Stromal cell of bone marrow (primary cell): ENCODE results near the gene NLGN4X.

ENCODE experiments used
- DNase-seq: peaks from one replicate; pipeline ENCODE4 v3.0.0-alpha.2; 2012; ENCODE audit warnings: low read depth

NLGN4X gene

DNA sequence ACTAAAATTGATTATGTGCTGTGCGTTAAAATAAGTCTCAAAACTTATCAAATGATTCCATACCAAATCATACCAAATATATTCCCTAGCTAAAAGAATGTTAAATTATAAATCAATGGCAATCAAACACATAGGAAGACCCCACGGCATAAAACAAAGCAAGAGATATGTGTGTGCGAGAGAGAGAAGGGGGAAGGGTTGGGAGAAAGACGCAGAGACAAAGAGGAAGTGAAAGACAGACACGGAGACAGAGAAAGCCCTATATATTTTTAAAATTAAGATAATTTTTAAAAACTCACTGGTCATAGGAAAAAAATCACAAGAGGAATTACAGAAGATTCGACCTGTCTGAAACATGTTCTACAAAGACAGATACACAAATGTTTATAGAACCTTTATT is 371.4 kb downstream of the NLGN4X start:
- no peak for DNase-seq

DNA sequence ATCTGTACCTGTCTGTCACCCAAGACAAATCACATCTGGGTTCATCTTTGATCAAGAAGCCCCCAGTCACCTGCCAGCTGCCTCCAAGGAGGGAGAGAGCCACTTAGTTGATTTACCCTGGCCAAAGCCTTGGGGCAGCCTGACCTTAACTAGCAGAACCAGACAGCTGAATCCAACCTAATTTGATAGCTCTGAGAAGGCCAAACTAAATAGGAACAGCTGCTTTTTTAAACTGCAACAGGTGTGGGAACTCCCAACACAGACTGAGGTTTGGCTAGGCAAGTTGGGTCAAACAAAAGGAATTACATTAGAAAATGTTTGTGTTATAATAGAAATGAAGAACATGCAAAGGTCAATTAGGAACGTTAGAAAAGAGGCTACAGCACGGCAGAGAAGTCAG is 375.7 kb downstream of the NLGN4X start:
- DNase-seq, result no peak

DNA sequence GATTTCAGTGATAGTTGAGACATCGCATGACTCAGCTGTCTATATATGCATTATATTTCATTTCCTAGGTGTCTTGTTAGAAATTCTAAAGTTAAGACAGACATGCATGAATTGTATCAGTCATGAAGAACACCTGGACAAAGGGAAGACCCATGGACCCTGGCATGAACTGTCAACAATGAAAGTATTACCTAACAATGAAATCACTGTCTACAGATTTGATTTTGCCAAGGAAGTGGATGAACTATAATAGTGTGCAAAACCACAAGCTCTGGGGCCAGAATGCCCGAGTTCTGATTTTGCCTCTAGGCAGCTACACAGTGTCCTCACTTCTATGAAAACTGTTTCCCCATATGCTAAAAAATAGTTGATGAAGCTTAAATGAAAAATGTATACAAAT is 386.1 kb downstream of the NLGN4X start:
- DNase-seq, result no peak
